ENCODE measurements around the gene SEC14L1.

SEC14L1 gene

DNA sequence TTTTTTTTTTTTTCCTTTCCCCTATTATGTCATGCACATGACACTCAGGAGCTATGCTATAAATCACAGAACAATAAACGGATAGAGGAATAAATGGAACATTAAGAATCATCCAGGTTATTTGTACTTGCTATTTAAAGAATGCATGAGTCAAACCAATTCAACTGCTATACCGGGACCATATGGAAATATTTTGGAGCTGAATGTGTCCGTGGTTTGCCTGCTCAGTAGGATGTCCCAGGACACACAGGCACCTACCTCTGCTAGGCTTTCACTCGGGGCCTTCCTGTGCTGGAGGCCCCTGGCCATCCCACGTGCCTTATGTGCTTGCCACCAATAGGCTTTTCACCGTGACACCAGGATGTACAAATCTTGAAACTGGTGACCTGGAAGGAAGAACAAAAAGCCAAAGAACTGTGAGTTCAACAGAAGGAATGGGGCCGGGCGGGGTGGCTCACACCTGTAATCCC, 15.3 kb upstream of the SEC14L1 start:
- no peak for TF ChIP-seq TAF1 (IDR thresholded peaks at IDR 0.05; ENCODE audit: low read depth)
- TF ChIP-seq CEBPB (IDR thresholded peaks at IDR 0.05), result no peak; the same call in 1 of the 2 replicates
- no peak for TF ChIP-seq ZBTB7A (IDR thresholded peaks at IDR 0.05; ENCODE audit: low read depth)
- TF ChIP-seq FOXM1 (IDR thresholded peaks at IDR 0.05; ENCODE audit: borderline replicate concordance, low read depth), result peak; percentile 93
- TF ChIP-seq, protein P1, sequence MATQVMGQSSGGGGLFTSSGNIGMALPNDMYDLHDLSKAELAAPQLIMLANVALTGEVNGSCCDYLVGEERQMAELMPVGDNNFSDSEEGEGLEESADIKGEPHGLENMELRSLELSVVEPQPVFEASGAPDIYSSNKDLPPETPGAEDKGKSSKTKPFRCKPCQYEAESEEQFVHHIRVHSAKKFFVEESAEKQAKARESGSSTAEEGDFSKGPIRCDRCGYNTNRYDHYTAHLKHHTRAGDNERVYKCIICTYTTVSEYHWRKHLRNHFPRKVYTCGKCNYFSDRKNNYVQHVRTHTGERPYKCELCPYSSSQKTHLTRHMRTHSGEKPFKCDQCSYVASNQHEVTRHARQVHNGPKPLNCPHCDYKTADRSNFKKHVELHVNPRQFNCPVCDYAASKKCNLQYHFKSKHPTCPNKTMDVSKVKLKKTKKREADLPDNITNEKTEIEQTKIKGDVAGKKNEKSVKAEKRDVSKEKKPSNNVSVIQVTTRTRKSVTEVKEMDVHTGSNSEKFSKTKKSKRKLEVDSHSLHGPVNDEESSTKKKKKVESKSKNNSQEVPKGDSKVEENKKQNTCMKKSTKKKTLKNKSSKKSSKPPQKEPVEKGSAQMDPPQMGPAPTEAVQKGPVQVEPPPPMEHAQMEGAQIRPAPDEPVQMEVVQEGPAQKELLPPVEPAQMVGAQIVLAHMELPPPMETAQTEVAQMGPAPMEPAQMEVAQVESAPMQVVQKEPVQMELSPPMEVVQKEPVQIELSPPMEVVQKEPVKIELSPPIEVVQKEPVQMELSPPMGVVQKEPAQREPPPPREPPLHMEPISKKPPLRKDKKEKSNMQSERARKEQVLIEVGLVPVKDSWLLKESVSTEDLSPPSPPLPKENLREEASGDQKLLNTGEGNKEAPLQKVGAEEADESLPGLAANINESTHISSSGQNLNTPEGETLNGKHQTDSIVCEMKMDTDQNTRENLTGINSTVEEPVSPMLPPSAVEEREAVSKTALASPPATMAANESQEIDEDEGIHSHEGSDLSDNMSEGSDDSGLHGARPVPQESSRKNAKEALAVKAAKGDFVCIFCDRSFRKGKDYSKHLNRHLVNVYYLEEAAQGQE (IDR thresholded peaks at IDR 0.05; ENCODE audit: low read depth), result no peak
- TF ChIP-seq, protein P2, sequence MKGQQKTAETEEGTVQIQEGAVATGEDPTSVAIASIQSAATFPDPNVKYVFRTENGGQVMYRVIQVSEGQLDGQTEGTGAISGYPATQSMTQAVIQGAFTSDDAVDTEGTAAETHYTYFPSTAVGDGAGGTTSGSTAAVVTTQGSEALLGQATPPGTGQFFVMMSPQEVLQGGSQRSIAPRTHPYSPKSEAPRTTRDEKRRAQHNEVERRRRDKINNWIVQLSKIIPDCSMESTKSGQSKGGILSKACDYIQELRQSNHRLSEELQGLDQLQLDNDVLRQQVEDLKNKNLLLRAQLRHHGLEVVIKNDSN (IDR thresholded peaks at IDR 0.05), result peak; percentile 80
- TF ChIP-seq RAD21 (IDR thresholded peaks at IDR 0.05; ENCODE audit: low read depth), result no peak
- peak; percentile 92 for TF ChIP-seq TCF12 (IDR thresholded peaks at IDR 0.05; ENCODE audit: low read depth)
- TF ChIP-seq, protein P3, sequence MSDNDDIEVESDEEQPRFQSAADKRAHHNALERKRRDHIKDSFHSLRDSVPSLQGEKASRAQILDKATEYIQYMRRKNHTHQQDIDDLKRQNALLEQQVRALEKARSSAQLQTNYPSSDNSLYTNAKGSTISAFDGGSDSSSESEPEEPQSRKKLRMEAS (IDR thresholded peaks at IDR 0.05), result peak; percentile 90
- TF ChIP-seq NFIC (IDR thresholded peaks at IDR 0.05), result peak; percentile 76; the same call in 1 of the 2 replicates
- TF ChIP-seq CREB1 (IDR thresholded peaks at IDR 0.05; ENCODE audit: low read depth), result no peak
- no peak for TF ChIP-seq YY1 (IDR thresholded peaks at IDR 0.05; ENCODE audit: low read depth)
- peak; percentile 98 for TF ChIP-seq TEAD4 (IDR thresholded peaks at IDR 0.05)
- TF ChIP-seq EP300 (IDR thresholded peaks at IDR 0.05; ENCODE audit: borderline replicate concordance), result peak; percentile 95
- TF ChIP-seq EGR1 (IDR thresholded peaks at IDR 0.05), result no peak

DNA sequence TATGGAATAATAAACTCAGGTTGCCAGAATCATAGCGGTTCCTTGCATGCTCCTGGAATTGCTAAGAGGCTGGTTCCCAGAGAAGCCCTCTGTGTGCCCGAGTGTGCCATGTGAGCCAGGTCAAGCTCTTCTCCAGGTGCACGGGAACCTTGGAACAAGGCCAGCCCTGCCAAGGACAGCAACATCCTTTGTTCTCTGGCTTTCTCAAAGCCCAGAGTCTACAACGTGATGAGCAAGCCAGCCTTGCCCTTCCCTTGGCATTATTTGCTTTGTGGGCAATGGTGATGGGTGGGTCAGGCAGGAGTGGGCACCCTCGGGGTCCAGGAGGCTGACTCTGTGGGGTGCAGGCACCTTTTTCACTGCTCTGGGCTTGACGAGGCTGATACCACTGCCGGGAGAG, 14.2 kb upstream of the SEC14L1 start:
- TF ChIP-seq NFIC (IDR thresholded peaks at IDR 0.05), result peak; percentile 62
- TF ChIP-seq EGR1 (IDR thresholded peaks at IDR 0.05), result no peak

DNA sequence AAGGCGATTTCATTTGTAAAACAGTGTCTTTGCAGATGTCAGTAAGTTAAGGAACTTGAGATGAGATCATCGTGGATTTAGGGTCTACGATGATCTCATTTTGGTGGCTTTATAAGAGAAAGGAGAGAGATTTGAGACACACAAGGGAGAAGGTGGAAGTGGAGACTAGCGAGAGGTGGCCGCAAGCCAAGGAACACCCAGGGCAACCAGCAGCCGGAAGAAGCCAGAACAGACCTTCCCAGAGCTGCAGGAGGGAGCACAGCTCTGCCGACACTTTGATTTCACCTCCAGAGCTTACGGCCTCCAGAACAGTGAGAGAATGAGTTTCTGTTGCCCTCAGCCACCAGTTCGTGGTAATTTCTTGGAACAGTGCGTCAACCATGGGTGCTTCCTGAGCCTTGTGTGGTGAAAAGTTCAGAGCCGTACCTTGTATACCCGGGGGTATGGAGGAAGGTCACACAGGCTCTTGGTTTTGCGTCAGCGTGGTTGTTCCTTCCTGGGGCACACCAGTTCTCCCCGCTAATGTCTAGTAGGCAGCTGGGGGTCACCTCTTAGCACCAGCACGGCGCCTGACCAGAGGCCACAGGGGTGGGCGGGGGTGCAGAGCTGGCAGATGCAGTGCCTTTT, 12.9 kb upstream of the SEC14L1 start:
- TF ChIP-seq EP300 (IDR thresholded peaks at IDR 0.05; ENCODE audit: borderline replicate concordance) (no peak), NFIC (IDR thresholded peaks at IDR 0.05) (no peak), TAF1 (IDR thresholded peaks at IDR 0.05; ENCODE audit: low read depth) (no peak), TCF12 (IDR thresholded peaks at IDR 0.05; ENCODE audit: low read depth) (no peak), CREB1 (IDR thresholded peaks at IDR 0.05; ENCODE audit: low read depth) (no peak), YY1 (IDR thresholded peaks at IDR 0.05; ENCODE audit: low read depth) (no peak), ZBTB7A (IDR thresholded peaks at IDR 0.05; ENCODE audit: low read depth) (no peak), EGR1 (IDR thresholded peaks at IDR 0.05) (no peak), TEAD4 (IDR thresholded peaks at IDR 0.05) (no peak), RAD21 (IDR thresholded peaks at IDR 0.05; ENCODE audit: low read depth) (no peak)
- TF ChIP-seq, protein P1 (IDR thresholded peaks at IDR 0.05; ENCODE audit: low read depth), result no peak
- TF ChIP-seq, protein P2 (IDR thresholded peaks at IDR 0.05), result no peak
- TF ChIP-seq, protein P3 (IDR thresholded peaks at IDR 0.05), result no peak

DNA sequence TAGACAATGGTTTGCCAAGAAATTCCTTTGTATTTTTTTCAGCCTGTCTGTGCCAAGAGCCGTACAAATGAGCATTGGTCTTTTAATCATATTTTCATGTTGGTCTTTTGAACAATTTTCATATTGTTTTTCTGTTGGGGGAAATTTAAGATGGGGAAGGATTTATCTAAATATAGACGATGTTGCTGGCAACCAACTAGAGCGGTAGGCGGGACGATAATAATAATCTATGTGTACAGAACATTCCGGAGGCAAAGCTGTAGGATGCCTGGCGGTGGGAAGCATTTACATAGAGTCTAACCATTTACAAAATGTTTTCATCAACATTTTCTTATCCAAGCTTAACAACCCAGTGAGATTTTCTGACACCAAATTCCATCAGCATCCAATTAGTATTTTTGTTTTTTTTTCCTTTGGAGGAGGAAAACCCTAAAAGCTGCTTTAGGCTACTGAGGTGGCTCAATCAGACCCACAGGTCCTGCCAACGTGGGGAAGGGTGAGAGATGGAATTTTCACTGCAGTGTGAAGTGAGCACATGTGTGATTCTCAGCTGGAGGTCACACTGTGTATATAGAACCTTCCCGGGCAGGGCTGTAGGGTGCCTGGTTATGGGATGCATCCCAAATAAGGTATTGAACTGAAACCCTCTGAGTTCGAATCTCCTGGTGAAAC, 11.7 kb upstream of the SEC14L1 start:
- TF ChIP-seq, protein P3 (IDR thresholded peaks at IDR 0.05), result 0 out of 2 replicates have a peak, but pooled peaks have one; percentile 24
- TF ChIP-seq EP300 (IDR thresholded peaks at IDR 0.05; ENCODE audit: borderline replicate concordance), result no peak
- TF ChIP-seq RAD21 (IDR thresholded peaks at IDR 0.05; ENCODE audit: low read depth), result no peak
- TF ChIP-seq NFIC (IDR thresholded peaks at IDR 0.05), result 0 out of 2 replicates have a peak, but pooled peaks have one; percentile 20
- TF ChIP-seq CREB1 (IDR thresholded peaks at IDR 0.05; ENCODE audit: low read depth), result no peak
- no peak for TF ChIP-seq TEAD4 (IDR thresholded peaks at IDR 0.05)
- no peak for TF ChIP-seq EGR1 (IDR thresholded peaks at IDR 0.05)
- TF ChIP-seq, protein P2 (IDR thresholded peaks at IDR 0.05), result no peak

Measured in Ishikawa (cell line).